Measurements from ENCODE around the gene CLASP1. TPM values are rescaled to one million over a fixed set of nuclear protein-coding genes. Genes with fewer than 3 reads are reported as not detected.

The CLASP1 gene
- total RNA-seq, 1 donor from 2014 or later: 71.7 TPM

GRCh38 chr2:121608367-121608766 lies 40.9 kb downstream of the CLASP1 start:
- Mint-ChIP-seq H3K4me1 (ENCODE audit: low read depth) (peaks cover 7% of the 10 kb centered on the region), H3K27me3 (ENCODE audit: low read depth) (no peaks in the 10 kb centered on the region), H3K36me3 (ENCODE audit: low read depth) (peaks cover 24% of the 10 kb centered on the region), H3K27ac (no peak overlapping the region), H3K4me3 (ENCODE audit: low read depth) (no peak overlapping the region), H3K9me3 (no peaks in the 10 kb centered on the region)
- intact Hi-C loops (cut with micrococcal nuclease): no loop called here
- DNase-seq (ENCODE audit: low spot score): no peak

GRCh38 chr2:121605820-121606733 lies 43.2 kb downstream of the CLASP1 start:
- H3K27me3 Mint-ChIP-seq (ENCODE audit: low read depth): no peaks in the 10 kb centered on the region
- no peaks in the 10 kb centered on the region for H3K9me3 Mint-ChIP-seq
- H3K4me1 Mint-ChIP-seq (ENCODE audit: low read depth): peaks cover 9% of the 10 kb centered on the region
- intact Hi-C loops (cut with micrococcal nuclease): no loop called here
- no peak overlapping the region for H3K4me3 Mint-ChIP-seq (ENCODE audit: low read depth)
- peaks cover 36% of the 10 kb centered on the region for H3K36me3 Mint-ChIP-seq (ENCODE audit: low read depth)
- H3K27ac Mint-ChIP-seq: no peak overlapping the region
- DNase-seq (ENCODE audit: low spot score): no peak

- no peaks in the 10 kb centered on the region for H3K9me3 Mint-ChIP-seq
- H3K27me3 Mint-ChIP-seq (ENCODE audit: low read depth): no peaks in the 10 kb centered on the region
- H3K36me3 Mint-ChIP-seq (ENCODE audit: low read depth): peaks cover 36% of the 10 kb centered on the region
- H3K4me3 Mint-ChIP-seq (ENCODE audit: low read depth): no peak overlapping the region
- no peak for DNase-seq (ENCODE audit: low spot score)
- intact Hi-C loops (cut with micrococcal nuclease): no loop called here
- H3K4me1 Mint-ChIP-seq (ENCODE audit: low read depth): peaks cover 8% of the 10 kb centered on the region
- H3K27ac Mint-ChIP-seq: no peak overlapping the region
These were observed 46.1 kb downstream of the CLASP1 start for GRCh38 chr2:121603185-121603584.

GRCh38 chr2:121599963-121600651 lies 49.2 kb downstream of the CLASP1 start:
- Mint-ChIP-seq H3K36me3 (ENCODE audit: low read depth) (peaks cover 28% of the 10 kb centered on the region), H3K9me3 (no peaks in the 10 kb centered on the region), H3K4me3 (ENCODE audit: low read depth) (no peak overlapping the region), H3K27ac (no peak overlapping the region), H3K27me3 (ENCODE audit: low read depth) (no peaks in the 10 kb centered on the region), H3K4me1 (ENCODE audit: low read depth) (peaks cover 31% of the 10 kb centered on the region)
- DNase-seq (ENCODE audit: low spot score): no peak
- intact Hi-C loops (cut with micrococcal nuclease): loop anchor here (5.0 kb wide), 1 partner anchor 47 kb away; the partner anchor contains the start of gene CLASP1

GRCh38 chr2:121598087-121598486 lies 51.2 kb downstream of the CLASP1 start:
- no peak overlapping the region for H3K4me3 Mint-ChIP-seq (ENCODE audit: low read depth)
- H3K4me1 Mint-ChIP-seq (ENCODE audit: low read depth): peaks cover 31% of the 10 kb centered on the region
- H3K36me3 Mint-ChIP-seq (ENCODE audit: low read depth): peaks cover 11% of the 10 kb centered on the region
- intact Hi-C loops (cut with micrococcal nuclease): loop anchor here (5.0 kb wide), 1 partner anchor 49 kb away; the partner anchor contains the start of gene CLASP1
- DNase-seq (ENCODE audit: low spot score): no peak
- H3K27me3 Mint-ChIP-seq (ENCODE audit: low read depth): no peaks in the 10 kb centered on the region
- no peaks in the 10 kb centered on the region for H3K9me3 Mint-ChIP-seq
- no peak overlapping the region for H3K27ac Mint-ChIP-seq

- Mint-ChIP-seq H3K4me1 (ENCODE audit: low read depth) (peaks cover 35% of the 10 kb centered on the region), H3K4me3 (ENCODE audit: low read depth) (peak overlapping the region; percentile 52), H3K27me3 (ENCODE audit: low read depth) (no peaks in the 10 kb centered on the region), H3K27ac (peak overlapping the region; percentile 52), H3K36me3 (ENCODE audit: low read depth) (peaks cover 1% of the 10 kb centered on the region), H3K9me3 (no peaks in the 10 kb centered on the region)
- DNase-seq (ENCODE audit: low spot score): no peak
- intact Hi-C loops (cut with micrococcal nuclease): loop anchor here (2.0 to 5.0 kb wide), 3 partner anchors 51 to 122 kb away; partner anchors contain the start of genes CLASP1 and RNU4ATAC
These were observed 52.8 kb downstream of the CLASP1 start for GRCh38 chr2:121596221-121597080.

GRCh38 chr2:121595012-121595891 lies 54.0 kb downstream of the CLASP1 start:
- Mint-ChIP-seq H3K4me1 (ENCODE audit: low read depth) (peaks cover 32% of the 10 kb centered on the region), H3K36me3 (ENCODE audit: low read depth) (no peaks in the 10 kb centered on the region), H3K4me3 (ENCODE audit: low read depth) (no peak overlapping the region), H3K27ac (peak overlapping the region; percentile 12), H3K27me3 (ENCODE audit: low read depth) (no peaks in the 10 kb centered on the region), H3K9me3 (no peaks in the 10 kb centered on the region)
- no peak for DNase-seq (ENCODE audit: low spot score)
- intact Hi-C loops (cut with micrococcal nuclease): loop anchor here (5.0 kb wide), 1 partner anchor 52 kb away; the partner anchor contains the start of gene CLASP1

GRCh38 chr2:121591199-121591598 lies 58.1 kb downstream of the CLASP1 start:
- H3K27me3 Mint-ChIP-seq (ENCODE audit: low read depth): no peaks in the 10 kb centered on the region
- H3K36me3 Mint-ChIP-seq (ENCODE audit: low read depth): peaks cover 10% of the 10 kb centered on the region
- H3K9me3 Mint-ChIP-seq: no peaks in the 10 kb centered on the region
- peaks cover 15% of the 10 kb centered on the region for H3K4me1 Mint-ChIP-seq (ENCODE audit: low read depth)
- no peak overlapping the region for H3K27ac Mint-ChIP-seq
- DNase-seq (ENCODE audit: low spot score): no peak
- no peak overlapping the region for H3K4me3 Mint-ChIP-seq (ENCODE audit: low read depth)
- intact Hi-C loops (cut with micrococcal nuclease): no loop called here

- no peaks in the 10 kb centered on the region for H3K9me3 Mint-ChIP-seq
- peaks cover 10% of the 10 kb centered on the region for H3K36me3 Mint-ChIP-seq (ENCODE audit: low read depth)
- intact Hi-C loops (cut with micrococcal nuclease): no loop called here
- H3K4me1 Mint-ChIP-seq (ENCODE audit: low read depth): peaks cover 21% of the 10 kb centered on the region
- no peak overlapping the region for H3K4me3 Mint-ChIP-seq (ENCODE audit: low read depth)
- DNase-seq (ENCODE audit: low spot score): no peak
- H3K27me3 Mint-ChIP-seq (ENCODE audit: low read depth): no peaks in the 10 kb centered on the region
- no peak overlapping the region for H3K27ac Mint-ChIP-seq
These were observed 60.9 kb downstream of the CLASP1 start for GRCh38 chr2:121588357-121588756.

GRCh38 chr2:121587131-121587530 lies 62.1 kb downstream of the CLASP1 start:
- Mint-ChIP-seq H3K4me1 (ENCODE audit: low read depth) (peaks cover 25% of the 10 kb centered on the region), H3K9me3 (no peaks in the 10 kb centered on the region), H3K27ac (no peak overlapping the region), H3K4me3 (ENCODE audit: low read depth) (no peak overlapping the region), H3K36me3 (ENCODE audit: low read depth) (peaks cover 10% of the 10 kb centered on the region), H3K27me3 (ENCODE audit: low read depth) (no peaks in the 10 kb centered on the region)
- intact Hi-C loops (cut with micrococcal nuclease): no loop called here
- no peak for DNase-seq (ENCODE audit: low spot score)

GRCh38 chr2:121584741-121585140 lies 64.5 kb downstream of the CLASP1 start:
- Mint-ChIP-seq H3K27me3 (ENCODE audit: low read depth) (no peaks in the 10 kb centered on the region), H3K36me3 (ENCODE audit: low read depth) (peaks cover 10% of the 10 kb centered on the region), H3K4me3 (ENCODE audit: low read depth) (no peak overlapping the region), H3K9me3 (no peaks in the 10 kb centered on the region), H3K4me1 (ENCODE audit: low read depth) (peaks cover 17% of the 10 kb centered on the region), H3K27ac (no peak overlapping the region)
- no peak for DNase-seq (ENCODE audit: low spot score)
- intact Hi-C loops (cut with micrococcal nuclease): no loop called here
